ENCODE results near the gene LPAR1.

Gene LPAR1

DNA sequence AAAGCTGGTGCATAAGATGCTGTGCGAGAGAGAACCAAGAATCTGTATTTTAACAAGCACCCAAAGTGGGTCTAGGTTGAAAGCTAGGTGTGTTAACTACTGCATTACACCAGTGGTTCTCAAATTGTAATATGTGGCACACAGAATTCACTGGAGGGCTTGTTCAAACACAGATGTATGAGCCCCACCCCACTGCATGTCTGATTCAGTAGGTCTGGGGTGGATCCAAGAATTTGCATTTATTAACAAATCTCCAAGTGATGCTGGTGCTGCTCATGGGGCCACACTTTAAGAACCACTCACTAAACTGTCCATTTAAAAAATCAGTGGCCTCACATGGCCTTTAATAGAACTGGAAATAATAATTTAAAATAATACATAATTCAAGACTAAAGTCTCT, 40.4 kb downstream of the LPAR1 start:
- no peak for DNase-seq

DNA sequence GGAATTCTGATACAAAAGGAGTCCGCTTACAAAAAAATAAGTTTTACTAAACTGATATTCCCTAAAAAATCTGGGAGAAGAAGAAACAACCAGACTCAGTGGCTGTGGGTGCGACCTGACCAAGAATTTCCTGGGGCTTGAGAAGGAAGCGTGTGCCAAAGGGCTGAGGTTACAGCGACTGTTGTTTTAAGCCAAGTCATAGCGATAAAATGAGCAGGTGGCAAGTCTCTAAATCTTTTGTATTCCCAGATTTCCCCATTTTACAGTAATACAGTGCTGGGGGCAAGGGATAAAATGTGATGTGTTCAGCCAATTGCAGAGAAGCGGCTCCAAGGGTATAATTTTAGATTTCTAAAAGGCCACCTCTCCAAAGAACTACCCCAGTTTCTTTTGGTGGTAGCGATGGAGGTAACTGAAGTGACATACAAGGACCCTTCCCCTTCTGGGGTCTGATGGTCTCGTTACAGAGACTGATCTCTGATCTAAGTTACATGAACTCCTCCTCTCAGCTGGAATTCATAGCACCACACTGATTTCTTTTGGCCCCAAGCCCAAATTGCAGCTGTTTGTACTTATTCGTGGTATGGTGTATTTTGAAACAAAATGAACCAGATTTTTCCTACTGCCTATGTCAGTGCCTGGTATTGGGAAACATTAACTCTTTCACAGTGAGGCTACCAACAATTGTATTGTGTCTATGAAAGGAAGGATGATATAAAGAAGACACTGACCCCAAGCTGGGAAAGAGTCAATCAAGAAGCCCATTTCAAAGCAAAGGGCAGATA, 41.6 kb downstream of the LPAR1 start:
- DNase-seq, result no peak

DNA sequence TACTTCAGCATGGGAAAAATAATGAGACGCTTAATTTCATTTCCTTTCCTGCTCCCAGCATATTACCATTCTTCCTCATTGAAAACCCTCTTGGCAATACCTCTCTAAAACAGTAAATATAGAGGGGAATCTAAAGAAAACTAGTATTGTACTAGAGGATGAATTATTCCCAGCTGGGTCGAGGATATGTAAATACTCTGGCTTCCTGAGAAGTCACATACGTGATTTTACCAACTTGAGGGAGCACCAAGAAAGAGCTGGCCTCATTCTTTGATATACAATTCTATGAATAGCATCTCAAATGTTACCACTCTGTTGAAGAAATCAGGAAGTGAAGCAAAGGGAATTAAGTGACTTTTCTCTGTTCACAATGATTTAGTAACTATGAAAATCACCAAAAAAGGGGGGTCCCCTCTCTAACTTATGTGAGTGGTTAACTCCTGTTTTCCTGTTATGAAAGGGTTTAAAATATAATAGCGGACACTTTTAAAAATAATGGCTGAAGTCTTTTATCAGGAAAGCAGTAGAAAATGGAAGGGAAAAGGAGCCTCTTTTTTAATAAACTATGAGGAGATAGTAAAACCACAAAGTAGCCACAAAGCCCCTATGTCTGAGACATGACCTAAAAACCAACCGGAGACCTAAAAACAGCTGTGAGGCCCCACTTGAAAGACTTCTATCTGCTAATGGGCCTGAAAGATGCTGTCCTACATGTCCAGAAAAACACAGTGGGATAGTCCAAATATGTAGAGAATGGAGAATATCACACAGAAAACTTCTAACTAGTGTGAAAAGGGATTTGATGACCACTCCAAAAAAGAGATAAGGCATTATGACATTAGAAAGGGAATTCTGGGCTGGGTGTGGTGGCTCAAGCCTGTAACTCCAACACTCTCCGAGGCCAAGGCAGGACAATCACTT, 42.6 kb downstream of the LPAR1 start:
- DNase-seq, result no peak

DNA sequence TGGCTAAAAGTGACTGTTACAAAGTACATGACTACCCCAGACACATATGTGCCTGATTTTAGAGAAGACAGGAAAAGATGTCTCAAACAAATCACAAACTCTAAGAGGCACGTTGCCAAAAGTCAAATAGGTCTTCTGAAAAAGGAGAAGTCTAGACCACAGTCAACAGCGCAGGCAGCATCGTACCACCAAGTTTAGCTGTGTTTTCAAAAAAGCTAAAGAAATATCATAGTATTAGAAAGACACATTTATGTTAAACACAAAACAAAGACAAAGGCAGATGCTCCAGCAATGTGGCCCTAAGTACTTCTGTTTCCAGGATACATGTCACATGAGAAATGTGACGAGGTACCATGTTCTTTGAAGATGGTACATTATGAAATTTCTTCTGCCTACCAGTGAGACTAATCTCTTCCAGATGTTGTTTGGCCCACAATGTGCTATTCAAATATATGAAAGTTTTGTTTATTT, 43.5 kb downstream of the LPAR1 start:
- no peak for DNase-seq

DNA sequence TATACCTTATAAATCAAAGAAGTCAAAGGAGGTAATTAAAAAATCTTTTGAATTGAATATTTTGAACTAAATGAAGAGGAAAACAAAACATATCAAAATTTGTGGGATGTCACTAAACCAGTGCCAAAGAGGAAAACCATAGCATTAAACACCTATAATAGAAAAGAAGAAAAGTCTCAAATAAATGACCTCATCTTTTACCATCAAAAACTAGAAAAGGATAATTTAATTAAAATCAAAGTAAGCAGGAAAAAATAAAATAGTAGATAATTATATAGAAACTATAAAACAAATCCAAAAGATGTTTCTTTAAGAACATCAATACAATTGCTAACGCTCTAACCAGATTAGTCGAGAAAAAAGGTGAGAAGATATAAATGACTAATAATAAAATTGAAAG, 47.8 kb downstream of the LPAR1 start:
- no peak for DNase-seq

DNA sequence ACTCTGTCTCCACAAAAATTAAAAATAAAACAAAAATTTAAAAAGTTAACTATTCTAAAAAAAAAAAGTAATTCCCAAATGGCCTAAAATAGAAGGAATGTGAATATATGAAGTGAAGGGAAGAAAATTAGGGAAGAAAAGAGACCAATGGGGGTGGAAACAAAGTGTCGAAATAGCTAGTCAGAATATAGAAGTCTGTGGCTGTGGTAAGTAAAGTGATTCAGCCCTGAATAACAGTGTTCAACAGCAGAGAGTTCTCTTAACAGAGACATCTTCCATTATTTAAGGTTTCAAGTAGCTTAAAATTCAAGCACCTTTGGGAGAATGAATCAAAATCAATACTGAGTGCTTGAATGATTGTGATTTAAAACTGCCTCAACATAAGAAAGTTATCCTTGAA, 51.7 kb downstream of the LPAR1 start:
- no peak for DNase-seq

DNA sequence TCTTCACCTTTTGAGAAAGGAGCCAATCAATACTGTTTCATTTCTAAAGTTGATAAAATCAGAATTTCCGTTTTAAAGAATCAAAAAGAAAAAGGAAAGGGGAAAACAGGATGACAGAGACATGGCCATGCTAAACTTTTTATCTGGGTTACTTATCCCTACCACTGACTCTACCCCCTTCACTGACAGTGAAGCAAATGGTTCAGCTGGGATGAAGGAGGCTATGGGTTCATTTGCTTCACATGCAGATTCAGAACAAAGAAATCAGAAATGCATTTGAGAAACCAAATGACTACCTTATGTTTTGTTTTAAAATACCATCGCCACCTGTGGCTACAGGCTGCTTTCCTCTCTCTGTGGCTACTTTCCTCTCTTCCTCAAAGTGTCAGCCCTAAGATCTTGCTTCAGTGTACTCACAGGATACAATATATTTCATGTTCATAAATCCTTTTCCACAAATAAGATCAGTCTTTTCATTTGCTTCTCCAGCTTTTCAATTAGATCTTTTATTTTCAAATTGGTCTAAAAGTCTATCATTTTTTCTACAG, 53.3 kb downstream of the LPAR1 start:
- DNase-seq, result no peak

DNA sequence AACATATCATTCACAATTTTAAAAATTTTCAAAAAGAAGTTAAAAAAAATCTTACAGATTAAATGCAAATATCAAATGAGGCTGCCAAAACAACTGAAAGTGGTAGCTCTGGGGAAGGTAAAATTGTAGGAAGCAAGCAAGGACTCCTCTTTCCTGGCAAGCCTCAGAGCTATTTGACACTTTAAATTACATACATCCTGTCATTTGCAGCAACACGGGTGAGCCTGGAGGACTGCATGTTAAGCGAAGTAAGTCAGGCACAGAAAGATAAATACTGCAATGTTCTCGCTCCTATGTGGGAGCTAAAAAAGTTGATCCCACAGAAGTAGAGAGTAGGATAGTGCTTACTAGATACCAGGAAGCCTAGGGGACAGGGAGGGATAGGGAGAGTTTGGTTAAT, 58.0 kb downstream of the LPAR1 start:
- DNase-seq, result no peak

DNA sequence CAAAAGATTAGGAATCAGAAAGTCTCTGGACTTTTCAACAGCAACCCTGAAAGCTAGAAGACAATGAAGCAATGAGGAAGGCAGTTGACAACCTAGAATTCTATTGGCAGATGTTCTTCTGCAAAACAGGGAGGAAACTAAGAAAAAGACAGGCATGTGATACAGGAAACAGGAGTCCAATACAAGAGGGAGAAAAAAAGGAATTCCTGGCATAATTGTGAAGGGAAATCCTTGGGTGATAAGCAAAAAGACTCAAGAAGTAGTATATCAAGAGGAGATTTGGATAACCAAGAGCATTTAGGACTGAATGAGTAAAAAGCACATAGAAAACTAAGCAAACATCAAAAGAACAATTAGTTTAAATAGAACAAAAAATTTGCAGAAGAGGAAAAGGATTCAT, 58.6 kb downstream of the LPAR1 start:
- no peak for DNase-seq

DNA sequence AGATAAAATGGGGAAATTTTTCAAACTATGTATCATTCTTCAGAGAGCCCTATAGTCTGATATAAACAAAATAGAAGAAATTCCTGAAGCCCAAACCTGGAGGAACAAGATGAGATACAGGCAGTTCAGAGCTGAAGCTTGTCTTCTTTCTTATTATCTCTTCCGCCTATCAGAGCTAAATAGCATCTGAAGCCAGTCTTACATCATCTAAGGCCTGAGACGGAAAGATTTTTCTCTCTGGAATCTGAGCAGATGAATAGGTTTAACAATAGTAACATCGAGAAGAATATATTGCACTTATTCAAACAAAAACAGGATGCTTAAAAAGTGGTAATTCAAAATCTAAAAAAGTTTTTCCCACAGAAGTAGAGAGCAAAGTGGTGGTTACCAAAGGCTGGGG, 59.8 kb downstream of the LPAR1 start:
- no peak for DNase-seq

DNA sequence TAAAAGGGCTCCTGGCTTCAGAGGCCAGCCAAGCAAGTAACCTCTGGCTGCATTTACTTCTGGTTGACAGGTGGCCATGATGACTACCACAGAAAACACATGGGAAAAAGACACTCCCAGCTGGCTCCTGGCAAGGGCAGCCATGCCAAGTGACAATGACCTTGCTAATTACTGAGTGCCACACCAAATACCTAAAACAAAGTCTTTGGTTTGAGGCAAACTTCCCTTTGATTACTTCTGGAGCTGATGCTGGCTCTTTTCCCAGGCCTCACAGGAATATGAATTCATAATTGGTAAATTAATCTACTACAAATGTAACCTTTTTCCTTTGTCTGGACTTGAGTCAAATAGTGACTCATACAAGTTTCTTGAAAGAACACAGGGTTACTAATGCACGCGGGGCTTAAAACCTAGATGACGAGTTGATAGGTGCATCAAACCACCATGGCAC, 61.0 kb downstream of the LPAR1 start:
- no peak for DNase-seq

DNA sequence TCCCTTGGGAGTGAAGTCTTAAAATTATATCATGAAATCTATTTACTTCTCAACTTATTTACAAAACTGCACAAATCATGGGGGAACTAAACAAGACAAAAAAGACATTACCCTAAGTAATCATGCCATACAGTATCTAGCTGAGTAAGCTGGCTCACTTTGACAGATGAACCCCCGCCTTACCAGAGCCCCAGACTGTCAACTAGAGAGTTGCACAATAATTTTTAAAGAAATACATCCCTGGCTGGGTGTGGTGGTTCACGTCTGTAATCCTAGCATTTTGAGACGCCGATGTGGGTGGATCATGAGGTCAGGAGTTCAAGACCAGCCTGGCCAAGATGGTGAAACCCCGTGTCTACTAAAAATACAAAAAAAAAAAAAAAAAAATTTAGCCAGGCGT, 62.3 kb downstream of the LPAR1 start:
- no peak for DNase-seq

DNA sequence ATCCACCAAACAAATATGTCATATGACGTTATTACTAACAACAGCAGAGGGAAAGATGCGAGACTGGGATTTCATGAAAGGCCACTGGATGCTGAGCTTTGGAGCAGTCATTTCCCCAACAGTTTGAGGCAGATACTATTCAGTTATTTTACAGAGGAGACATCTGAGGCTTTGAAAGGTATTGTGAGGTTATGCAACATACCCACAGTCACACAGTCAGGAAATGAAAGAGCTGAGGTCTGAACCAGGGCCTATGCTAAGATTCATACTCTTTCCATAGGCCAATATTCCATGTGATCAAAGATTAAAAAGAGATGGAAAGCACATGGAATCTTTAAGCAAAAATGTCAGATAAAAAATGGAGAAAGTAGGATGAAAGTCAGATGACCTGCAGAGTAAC, 63.0 kb downstream of the LPAR1 start:
- no peak for DNase-seq

DNA sequence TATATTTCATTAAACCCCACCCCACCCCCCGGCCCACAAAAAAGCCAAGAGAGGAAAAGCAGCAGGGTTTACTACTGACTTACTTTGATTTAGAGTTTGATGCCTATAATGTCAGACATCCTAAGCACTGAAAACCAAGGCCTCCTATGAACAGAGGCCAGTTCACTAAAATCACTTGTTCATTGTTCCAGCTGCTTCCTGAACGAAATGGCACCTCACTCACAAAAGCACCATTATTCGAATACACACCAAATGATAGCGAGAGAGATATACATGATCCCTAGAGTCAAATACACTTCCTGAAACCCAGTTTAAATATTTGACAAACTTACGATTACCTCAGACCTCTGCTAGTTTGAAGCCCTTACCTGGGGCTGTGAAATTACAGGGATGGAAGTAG, 66.6 kb downstream of the LPAR1 start:
- DNase-seq, result no peak

DNA sequence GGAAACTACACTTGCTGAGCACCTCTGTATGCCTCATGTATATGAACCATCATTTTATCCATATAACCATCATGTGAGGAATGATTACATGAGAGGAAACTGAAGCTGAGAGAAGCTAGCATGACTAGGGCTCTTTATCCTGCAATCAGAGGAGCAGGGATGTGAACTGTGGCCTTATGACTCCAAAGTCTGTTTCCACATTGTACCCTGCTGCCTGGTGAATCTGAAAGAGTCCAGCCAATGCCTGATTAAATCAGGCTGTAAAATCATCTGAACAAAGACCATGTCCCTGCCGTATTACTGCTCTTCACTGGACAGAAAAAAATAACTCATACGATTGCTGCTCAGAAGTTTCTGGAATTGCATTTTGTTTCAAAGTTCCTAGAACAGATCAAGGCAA, 67.0 kb downstream of the LPAR1 start:
- no peak for DNase-seq

DNA sequence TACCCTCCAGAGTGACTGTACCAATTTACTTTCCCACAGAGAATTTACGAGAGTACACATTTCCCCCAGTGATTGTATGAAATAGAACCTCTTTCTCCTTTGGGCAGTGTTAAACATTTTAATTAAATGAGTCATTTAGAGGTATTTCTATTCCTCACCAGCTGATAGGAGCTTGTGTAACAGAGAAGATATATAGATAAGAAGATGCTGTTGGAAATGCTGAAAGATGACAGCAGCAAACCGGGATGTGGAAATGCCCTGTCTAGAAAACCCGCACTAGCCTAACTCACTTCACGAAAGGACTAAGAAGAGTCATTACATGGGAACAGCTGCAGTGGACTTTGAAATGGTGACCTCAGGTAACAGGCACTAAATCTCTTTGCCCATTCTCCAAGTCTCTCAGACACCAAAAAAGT, 68.3 kb downstream of the LPAR1 start:
- DNase-seq, result no peak

DNA sequence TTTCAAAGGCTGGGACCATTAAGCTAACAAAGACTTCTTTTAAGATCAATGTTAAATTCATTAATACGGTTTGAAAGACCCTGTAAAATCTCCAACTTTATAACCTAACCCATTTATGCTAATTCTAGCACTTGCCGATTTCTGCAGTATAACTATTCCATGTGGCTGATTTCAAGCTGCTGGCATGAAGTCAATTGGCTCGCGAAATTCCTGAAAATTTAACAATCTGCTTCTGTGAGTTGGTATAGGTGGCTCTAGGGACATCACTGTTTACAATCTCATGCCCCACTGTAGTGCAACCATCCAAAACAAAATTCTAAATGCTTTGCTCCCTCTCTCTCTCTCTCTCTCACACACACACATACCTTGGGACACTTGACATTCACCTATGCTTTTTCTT, 70.2 kb downstream of the LPAR1 start:
- no peak for DNase-seq

DNA sequence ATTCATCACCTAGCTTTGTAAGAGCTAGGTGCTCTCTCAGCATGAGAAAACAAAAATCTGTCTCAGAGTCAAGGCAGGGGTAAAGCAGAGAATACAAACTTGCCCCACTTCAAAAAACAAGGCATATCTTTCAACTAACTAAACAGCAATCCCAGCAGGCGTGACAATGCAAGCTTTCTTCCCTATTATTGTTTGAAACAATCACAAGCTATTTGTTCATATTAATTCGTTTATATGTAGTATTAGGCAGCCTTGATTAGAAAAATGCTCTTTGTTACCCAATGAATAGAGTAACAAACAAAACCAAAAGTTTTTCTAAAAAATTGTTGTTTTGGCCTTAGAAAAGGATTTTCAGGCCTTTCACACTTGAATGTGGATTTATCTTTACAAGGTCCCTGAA, 71.1 kb downstream of the LPAR1 start:
- no peak for DNase-seq

DNA sequence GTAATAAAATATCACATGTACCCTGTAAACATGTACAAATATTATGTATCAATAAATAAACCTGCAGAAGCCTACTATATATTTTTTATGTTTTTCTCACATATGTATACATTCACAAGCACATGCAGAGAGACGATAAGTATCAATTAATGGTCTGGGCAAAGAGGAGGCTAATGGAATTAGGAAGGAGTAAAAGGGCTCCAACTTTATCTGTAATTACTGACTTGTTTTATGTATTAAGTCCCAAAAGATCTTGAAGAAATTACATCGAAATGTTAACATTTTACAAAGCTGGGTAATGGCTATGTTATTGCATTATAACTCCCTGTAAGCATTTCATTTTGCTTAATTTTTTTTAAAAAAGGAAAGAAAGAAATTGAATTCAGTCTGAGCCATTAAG, 78.0 kb downstream of the LPAR1 start:
- no peak for DNase-seq

DNA sequence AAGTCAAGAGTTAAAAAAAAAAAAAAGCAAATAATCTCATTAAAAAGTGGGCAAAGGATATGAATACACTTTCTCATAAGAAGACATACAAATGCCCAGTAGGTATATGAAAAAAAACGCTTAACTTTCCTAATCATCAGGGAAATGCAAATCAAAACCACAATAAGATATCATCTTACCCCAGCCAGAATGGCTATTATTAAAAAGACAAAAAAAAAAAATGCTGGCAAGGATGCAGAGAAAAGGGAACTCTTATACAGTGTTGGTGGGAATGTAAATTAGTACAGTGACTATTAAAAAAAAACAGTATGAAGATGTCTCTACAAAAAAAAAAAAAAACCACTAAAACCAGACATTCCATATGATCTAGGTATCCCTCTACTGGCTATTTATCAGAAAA, 79.4 kb downstream of the LPAR1 start:
- DNase-seq, result no peak

DNA sequence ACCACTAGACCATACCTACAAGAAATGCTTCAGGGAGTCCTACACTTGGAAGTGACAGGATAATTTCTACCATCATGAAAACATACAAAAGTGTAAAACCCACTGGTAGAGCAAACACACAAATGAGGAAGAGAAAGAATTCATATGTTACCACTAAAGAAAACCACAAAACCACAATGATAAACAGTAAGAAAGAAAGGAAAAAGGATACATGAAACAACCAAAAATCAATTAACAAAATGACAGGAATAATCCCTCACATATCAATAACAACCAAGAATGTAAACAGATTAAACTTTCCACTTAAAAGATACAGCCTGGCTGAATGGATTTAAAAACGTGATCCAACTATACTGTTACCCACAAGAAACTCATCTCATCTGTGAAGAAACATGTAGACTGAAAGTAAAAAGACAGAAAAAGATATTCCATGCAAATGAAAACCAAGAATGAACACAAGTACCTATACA, 83.4 kb downstream of the LPAR1 start:
- DNase-seq, result no peak

DNA sequence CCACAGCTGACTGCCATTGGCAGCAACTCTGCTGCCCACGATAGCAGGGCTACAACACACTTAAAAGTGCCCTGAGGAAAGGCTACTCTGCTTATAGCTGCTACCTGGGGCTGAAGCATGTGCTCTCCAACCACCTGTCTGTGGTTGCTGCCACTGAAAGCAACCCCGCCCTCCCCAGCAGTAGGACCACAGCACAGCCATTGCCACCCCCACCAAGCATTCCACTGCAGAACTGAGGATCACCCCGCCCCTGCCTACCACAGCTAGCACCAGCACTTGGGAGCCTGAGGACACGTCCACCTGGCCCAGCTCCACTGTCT, 85.8 kb downstream of the LPAR1 start:
- DNase-seq, result no peak

DNA sequence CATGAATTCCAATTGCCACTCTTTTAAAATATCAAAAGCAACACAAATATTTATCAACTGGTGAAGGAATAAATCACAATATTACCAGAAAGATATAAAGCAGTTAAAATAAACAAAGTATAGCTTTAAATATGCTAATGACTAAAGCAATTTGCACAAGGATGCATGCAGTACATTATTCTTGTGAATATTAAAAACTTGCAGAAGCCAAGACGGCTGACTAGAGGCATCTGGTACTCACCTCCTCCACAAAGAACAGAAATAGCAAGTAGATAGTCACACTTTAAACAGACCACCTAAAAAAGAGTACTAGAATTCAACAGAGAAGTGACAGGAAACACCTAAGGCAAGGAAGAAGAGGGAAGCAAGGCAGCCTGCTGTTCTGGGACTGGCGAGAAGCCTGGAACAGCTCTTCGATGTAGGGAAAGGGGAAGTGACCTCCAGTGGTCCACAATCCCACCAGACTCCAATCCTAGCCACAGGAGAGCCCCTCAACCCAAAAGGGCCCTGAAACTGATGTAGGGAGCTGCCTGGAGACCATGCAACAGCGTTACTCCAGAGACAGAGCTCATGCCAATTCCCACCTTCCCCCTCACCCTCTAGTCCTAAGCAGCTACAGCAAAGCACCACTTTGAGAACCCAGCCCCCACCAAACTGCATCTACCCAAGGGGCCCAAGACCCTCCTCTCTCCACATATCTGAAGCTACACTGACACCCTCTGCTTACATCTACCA, 86.3 kb downstream of the LPAR1 start:
- no peak for DNase-seq
